IPS DF 6.9 (cell line): ENCODE results near the gene PAK1.

Source experiments
- DNase-seq: peaks from one replicate; pipeline ENCODE4 v3.0.0-alpha.2; 2013; ENCODE audit warnings: low read depth, low spot score
- H3K27ac ChIP-seq: one replicate; pipeline ENCODE4 v1.5.1; 2013; ENCODE audit warnings: low read length, control low read depth
- H3K27me3 ChIP-seq: 2 replicates; pipeline ENCODE4 v1.6.1; 2013; ENCODE audit warnings: mild to moderate bottlenecking, low read length; ENCODE audit not compliant: control insufficient read depth, insufficient read depth
- H3K36me3 ChIP-seq: 2 replicates; pipeline ENCODE4 v1.6.1; 2013; ENCODE audit warnings: low read length; ENCODE audit not compliant: control insufficient read depth, insufficient read depth
- H3K4me1 ChIP-seq: 2 replicates; pipeline ENCODE4 v1.6.1; 2013; ENCODE audit warnings: low read length; ENCODE audit not compliant: control insufficient read depth, insufficient read depth
- H3K4me3 ChIP-seq: 2 replicates; pipeline ENCODE4 v1.5.1; 2013; ENCODE audit warnings: mild to moderate bottlenecking, low read length
- H3K9me3 ChIP-seq: 2 replicates; pipeline ENCODE4 v1.6.1; 2013; ENCODE audit warnings: low read length, inconsistent platforms; ENCODE audit not compliant: control insufficient read depth, insufficient read depth
- WGBS: extraction: QIAGEN DNeasy Blood & Tissue Kit; methylation state at CpG from one replicate; pipeline ENCODE4 v1.1.7; 2013; ENCODE audit warnings: mixed read lengths, missing lambda C conversion rate; ENCODE audit not compliant: insufficient read length, insufficient coverage; 5-methylcytosine and 5-hydroxymethylcytosine counted together

The PAK1 gene

DNA sequence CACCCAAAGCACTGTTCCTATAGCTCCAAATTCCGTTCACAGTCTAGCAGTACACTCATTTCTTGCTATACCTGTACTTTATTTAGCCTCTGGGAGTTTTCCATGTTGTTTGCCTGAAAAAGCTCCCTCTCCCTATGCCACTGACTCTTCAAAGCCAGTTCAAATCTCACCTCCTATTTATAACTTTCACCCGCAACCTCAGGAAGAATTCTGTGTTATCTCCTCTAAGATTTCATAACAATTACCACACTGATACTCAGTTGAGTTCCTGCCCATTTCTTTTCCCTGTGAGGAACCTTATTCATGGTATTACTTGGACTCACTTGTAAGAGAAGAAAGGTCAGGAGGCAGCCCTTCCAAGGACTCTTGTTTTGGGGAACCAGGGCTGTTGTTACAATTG, 197.6 kb downstream of the PAK1 start:
- Histone ChIP-seq H3K4me1 (no peaks in the 10 kb centered on the region), H3K4me3 (no peak overlapping the region), H3K36me3 (no peaks in the 10 kb centered on the region), H3K27me3 (no peaks in the 10 kb centered on the region), H3K27ac (no peak overlapping the region), H3K9me3 (no peaks in the 10 kb centered on the region)
- DNase-seq: no peak
- 100% methylated on average over 1 of the region's 2 CpGs for WGBS
